Jurkat, Clone E6-1 (cell line): ENCODE data around the gene NATD1.
A peak's percentile ranks its signal among the peaks of the same experiment; 100 is the strongest.
"Not testable (repeated sequence)": the region's sequence is repeated elsewhere in the genome, so short reads cannot be mapped to it uniquely, and the experiment has no call there.

ENCODE experiments used
- DNase-seq: peaks from one replicate; pipeline ENCODE4 v3.0.0-alpha.2; 2011; ENCODE audit warnings: low read depth, low spot score
- H3K4me3 ChIP-seq: 2 replicates; pipeline ENCODE4 v1.5.1; 2011; ENCODE audit warnings: mild to moderate bottlenecking, low read length, control low read depth, moderate library complexity

NATD1 gene

GRCh38 chr17:21231533-21231932, 21.7 kb downstream of the NATD1 start:
- no peak overlapping the region for H3K4me3 ChIP-seq
- no peak for DNase-seq

DNA sequence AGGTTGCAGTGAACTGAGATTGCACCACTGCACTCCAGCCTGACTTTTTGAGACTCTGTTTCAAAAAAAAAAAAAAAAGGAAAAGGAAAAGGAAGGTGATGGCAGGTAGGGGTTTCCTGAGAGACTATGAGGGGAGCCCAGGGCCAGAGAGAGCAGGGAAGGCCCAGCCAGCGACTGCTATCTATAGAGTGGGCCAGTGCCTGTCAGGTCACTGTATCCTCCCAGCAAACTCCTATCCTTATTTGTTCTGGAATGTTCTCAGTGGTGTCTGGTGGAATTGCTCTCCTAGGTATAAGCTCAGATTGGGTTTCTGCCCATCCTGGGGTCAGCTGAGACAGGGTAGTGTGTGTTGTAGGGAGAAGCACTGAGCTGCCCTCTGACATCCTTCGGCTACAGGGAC, 24.4 kb downstream of the NATD1 start:
- H3K4me3 ChIP-seq: no peak overlapping the region
- no peak for DNase-seq

GRCh38 chr17:21228111-21228510, 25.1 kb downstream of the NATD1 start:
- H3K4me3 ChIP-seq: no peak overlapping the region
- DNase-seq: no peak

DNA sequence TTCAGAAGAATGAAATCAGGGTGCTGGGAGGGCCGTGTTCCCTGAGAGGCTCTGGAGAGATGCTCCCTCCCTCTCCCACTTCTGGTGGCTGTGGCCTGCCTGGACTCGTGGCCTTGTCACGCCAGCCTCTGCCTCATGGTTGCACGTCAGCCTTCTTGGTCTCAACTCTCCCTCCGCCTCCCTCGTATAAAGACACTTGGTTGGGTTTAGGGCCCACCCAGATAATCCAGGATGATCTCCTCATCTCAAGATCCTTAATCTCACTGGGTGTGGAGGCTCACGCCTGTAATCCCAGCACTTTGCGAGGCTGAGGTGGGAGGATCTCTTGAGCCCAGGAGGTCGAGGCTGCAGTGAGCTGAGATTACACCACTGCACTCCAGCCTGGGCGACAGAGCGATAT, 25.9 kb downstream of the NATD1 start:
- DNase-seq, H3K4me3 ChIP-seq: not testable (repeated sequence)

GRCh38 chr17:21223086-21223485, 30.1 kb downstream of the NATD1 start:
- no peak overlapping the region for H3K4me3 ChIP-seq
- DNase-seq: no peak

- H3K4me3 ChIP-seq: no peak overlapping the region
- DNase-seq: no peak
Observed at GRCh38 chr17:21218831-21219380, 34.3 kb downstream of the NATD1 start.

DNA sequence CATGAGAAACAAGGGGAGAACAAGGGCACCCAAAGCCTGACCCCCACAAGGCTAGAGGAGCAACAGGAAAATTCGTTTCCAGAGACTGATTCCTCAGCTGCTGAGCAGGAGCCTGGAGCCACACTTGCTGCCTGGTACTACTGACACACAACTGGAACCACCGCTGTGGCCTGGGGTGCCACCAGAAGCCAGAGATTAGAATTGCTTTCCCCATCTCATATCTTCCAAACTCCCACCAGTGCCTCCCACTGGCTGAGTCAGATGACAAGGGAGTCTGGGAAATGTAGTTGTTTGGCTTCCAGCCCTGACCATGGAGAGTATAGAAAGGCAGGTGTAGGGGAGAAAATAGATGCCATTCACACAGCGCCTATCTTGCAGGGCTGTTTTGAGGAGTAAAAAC, 35.1 kb downstream of the NATD1 start:
- no peak overlapping the region for H3K4me3 ChIP-seq
- DNase-seq: no peak

GRCh38 chr17:21217346-21217745, 35.9 kb downstream of the NATD1 start:
- H3K4me3 ChIP-seq: no peak overlapping the region
- DNase-seq: no peak

- DNase-seq: no peak
- H3K4me3 ChIP-seq: no peak overlapping the region
Observed at GRCh38 chr17:21215935-21216334, 37.3 kb downstream of the NATD1 start.

DNA sequence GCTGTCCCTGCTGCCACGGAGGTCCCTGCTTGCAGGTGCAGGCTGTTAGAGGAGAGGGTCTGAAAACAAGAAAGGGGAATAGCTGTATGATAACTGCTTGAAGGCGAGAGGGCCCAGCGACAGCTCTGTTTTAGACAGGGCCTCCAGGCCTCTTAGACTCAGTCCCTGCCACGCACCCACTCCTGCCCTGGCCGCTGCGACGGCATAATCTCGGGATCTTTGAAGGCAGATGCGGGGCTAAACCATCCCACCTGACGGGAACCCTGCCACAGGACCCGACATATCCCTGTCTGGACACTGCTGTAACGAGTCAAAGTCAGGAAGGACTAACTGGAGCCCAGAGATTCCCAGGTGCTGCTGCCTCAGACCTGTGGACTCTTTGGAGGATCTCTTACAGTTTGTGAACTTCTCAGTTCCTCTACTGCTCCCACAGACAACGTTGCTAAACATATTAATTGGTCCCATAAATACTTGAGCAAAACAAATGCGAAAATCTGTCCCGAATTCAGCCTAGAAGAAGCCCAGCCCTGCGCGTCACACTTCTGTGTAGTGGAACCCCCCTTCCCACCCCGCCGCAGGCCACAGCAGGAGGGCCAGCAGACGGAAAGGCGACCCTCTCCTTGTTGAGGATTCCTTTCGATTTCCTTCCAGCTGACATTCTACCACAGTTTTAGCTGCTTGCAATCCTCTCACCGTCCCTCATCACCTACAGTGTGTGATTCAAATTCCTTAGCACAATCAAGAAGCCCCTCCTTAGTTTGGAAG, 38.3 kb downstream of the NATD1 start:
- DNase-seq: no peak
- H3K4me3 ChIP-seq: peak overlapping the region; percentile 90

GRCh38 chr17:21214015-21214776, 39.0 kb downstream of the NATD1 start, which contains the start of gene TMEM11:
Gene TMEM11, minus strand, starts transcription at chr17:21214161. Its CDS starts 9 bp downstream, at chr17:21214152.
- peak within 1 kb of the TSS; percentile 90 for H3K4me3 ChIP-seq
- DNase-seq: peak; percentile 92

DNA sequence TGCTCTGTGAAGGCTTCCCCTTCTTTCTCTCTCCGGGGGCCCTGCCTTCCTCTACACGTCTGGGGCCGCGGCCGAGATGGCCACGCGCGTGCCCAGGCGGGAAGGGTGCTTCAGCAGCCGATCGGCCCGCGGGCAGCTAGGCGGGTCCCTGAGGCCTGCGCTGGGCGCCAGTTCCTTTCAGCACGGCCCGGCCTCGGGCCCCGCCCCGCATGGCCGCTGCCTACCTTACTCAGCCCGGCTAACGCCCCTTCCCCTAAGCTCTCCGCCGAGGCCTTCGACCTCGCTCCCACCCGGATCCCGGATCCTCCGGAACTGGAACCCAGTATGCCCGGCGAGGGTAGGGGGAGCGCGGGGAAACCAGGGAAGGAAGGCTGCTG, 39.6 kb downstream of the NATD1 start:
- no peak for DNase-seq
- peak overlapping the region; percentile 90 for H3K4me3 ChIP-seq

DNA sequence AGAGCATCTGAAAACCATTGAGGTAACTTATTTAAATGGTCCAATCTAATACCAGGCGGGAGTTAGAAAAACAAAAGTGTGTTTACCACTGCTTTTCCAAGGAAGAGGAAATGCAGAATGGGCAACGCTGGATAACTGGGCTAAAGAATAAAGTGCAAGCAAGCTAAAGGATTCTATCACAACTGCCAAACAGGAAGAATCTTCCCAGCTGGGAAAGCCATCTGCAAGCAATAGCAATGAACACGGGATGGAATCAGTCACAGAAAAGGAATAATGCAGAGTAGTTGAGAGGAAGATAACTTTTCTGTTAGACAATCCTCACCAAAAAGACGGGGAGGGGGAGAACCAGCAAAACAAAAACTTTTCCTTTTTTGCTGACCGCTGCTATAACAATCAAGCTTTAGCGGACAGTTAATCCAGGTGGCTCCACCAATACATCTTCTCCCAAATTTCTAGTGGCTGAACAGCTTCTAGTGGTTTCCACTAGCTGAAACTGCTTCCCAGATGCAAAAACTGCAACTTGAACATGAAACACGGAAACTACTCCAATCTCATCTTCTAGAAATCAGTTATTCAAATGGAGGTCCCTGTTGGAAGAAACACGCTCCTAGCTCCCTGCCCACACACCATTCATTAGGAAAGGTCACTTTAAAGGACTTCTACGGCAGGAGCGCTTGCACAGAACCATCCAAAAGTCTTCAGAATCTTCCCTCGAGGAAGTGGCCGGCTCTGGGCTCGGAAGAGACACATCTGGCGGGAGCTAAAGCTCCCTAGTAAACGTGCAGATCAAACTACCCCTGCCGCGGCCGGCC, 40.2 kb downstream of the NATD1 start:
- no peak for DNase-seq
- peak overlapping the region; percentile 90 for H3K4me3 ChIP-seq

GRCh38 chr17:21211825-21212479, 41.3 kb downstream of the NATD1 start:
- DNase-seq: no peak
- no peak overlapping the region for H3K4me3 ChIP-seq

DNA sequence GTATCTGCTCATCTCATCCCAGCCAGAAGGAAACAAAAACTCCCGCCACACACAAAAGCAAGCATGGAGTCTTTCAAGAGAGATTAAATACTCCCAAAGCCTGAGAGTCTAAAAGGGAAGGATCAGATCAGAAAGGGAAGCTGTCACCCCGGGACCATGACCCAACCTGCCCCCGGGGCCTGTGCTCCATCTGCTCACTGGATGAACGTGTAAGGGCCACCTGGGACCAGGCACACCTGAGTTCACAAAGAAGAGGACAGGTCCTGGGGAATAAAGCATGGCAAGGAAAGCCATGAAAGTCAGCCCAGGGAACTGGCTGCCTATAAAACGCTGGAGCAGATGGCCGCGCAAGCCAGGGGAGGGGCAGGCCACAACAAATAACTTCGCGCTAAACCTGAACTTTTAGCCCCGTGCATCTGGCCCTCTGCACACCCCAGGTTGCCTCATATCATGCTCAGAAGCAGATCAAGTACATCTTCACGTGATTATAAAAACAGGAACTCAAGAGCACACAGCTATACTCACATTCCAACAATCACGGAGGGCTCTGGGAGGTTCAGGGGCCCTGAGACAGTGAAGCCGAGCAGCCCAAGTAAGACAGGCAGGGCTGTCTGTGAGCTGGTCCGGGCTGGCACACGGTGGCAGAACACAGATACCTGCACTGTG, 42.7 kb downstream of the NATD1 start:
- DNase-seq: no peak
- no peak overlapping the region for H3K4me3 ChIP-seq

GRCh38 chr17:21209511-21210175, 43.6 kb downstream of the NATD1 start:
- no peak for DNase-seq
- H3K4me3 ChIP-seq: no peak overlapping the region

GRCh38 chr17:21208352-21208751, 44.9 kb downstream of the NATD1 start:
- DNase-seq: no peak
- H3K4me3 ChIP-seq: no peak overlapping the region

DNA sequence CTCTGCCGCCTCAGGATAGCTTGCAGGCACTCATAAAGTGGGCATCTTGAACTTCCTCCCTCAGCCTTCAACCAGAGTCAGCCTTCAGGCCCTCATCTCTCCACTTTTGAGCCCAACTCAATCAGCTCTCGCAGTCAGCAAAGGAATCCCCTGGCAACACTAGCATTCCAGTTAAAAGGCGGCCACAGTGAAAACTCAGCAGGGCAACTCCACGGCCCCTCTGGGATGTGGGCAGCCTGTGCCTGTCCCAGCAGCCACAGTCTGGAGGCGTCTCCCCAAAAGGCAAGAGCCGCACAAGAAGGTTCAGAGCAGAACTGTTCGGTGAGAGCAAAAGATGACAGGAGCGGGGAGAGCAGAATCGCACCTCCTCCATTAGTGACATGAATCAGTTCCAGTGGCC, 48.3 kb downstream of the NATD1 start:
- no peak overlapping the region for H3K4me3 ChIP-seq
- no peak for DNase-seq
